HFFc6 (cell line): Measurements from ENCODE around the gene ATXN3. TPM values are rescaled to one million over a fixed set of nuclear protein-coding genes. Genes with fewer than 3 reads are reported as not detected.

Experiments used
- DNase-seq: peaks from one replicate; pipeline ENCODE4 v3.0.0-alpha.2; 2018
- H3K27ac Mint-ChIP-seq: 2 replicates; pipeline ENCODE4 v1.8.0; 2020; ENCODE audit warnings: mild to moderate bottlenecking, mixed read lengths
- H3K27me3 Mint-ChIP-seq: 2 replicates; pipeline ENCODE4 v1.8.0; 2021; ENCODE audit warnings: mild to moderate bottlenecking, moderate library complexity, mixed read lengths; ENCODE audit not compliant: insufficient read depth
- H3K36me3 Mint-ChIP-seq: 2 replicates; pipeline ENCODE4 v1.8.0; 2021; ENCODE audit warnings: low read depth, mixed read lengths
- H3K4me1 Mint-ChIP-seq: 2 replicates; pipeline ENCODE4 v1.8.0; 2020; ENCODE audit warnings: low read depth, mixed read lengths
- H3K4me3 Mint-ChIP-seq: 2 replicates; pipeline ENCODE4 v1.8.0; 2020; ENCODE audit warnings: mild to moderate bottlenecking, moderate library complexity, mixed read lengths
- H3K9me3 Mint-ChIP-seq: 2 replicates; pipeline ENCODE4 v1.8.0; 2020; ENCODE audit warnings: mild to moderate bottlenecking, mixed read lengths
- CTCF ChIP-seq: fragments of 200-600 bp; sonication (generic); IDR thresholded peaks from 2 replicates; pipeline ENCODE4 v1.5.0; 2021; ENCODE audit warnings: antibody characterized with exemption, mild to moderate bottlenecking
- total RNA-seq, 6 experiments: library from RNA; stranded (reverse); fragmentation: NEBNext Ultra II Directional; extraction: Animal tissue kit (Norgen Biotek cat#: 25700); gene quantifications; 2 replicates in 1 of 6; 3 replicates in 5 of 6; pipeline ENCODE4 v1.2.3, GENCODE V29; 2021

Gene ATXN3
- total RNA-seq, 6 experiments from 2014 or later: 18.5 to 22.4 (median 21.6) TPM

GRCh38 chr14:92143309-92143708, 36.9 kb upstream of the ATXN3 start:
- Mint-ChIP-seq H3K36me3 (peaks cover 37% of the 10 kb centered on the region), H3K27me3 (peaks cover 1% of the 10 kb centered on the region), H3K4me1 (peaks cover 25% of the 10 kb centered on the region), H3K27ac (peak overlapping the region; percentile 26; the same call in 1 of the 2 replicates), H3K4me3 (no peak overlapping the region), H3K9me3 (no peaks in the 10 kb centered on the region)
- no peak for TF ChIP-seq CTCF
- no peak for DNase-seq

- Mint-ChIP-seq H3K4me1 (no peaks in the 10 kb centered on the region), H3K9me3 (no peaks in the 10 kb centered on the region), H3K4me3 (no peak overlapping the region), H3K36me3 (peaks cover 22% of the 10 kb centered on the region), H3K27ac (no peak overlapping the region), H3K27me3 (no peaks in the 10 kb centered on the region)
- DNase-seq: peak; percentile 39
- TF ChIP-seq CTCF: peak; percentile 83
Observed at GRCh38 chr14:92135269-92135668, 28.9 kb upstream of the ATXN3 start.

DNA sequence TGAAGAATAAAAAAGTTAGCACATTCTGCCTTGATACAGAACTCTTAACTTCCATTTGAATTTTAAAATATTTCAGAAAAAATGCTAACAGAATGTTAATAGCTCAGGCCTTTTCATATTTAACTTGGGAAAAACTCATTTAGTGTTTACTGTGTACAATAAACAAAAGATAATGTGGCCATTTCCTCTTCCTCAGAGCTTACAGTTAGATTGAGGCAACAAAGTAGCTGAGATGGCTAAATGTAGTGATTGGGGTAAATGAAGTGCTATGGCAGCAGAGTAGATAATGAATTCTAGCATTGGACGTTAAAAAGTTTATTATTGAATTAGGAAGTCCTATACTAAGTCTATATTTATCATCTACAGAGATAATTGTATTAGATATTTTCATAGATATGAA, 28.1 kb upstream of the ATXN3 start:
- no peak for DNase-seq
- no peak overlapping the region for H3K4me3 Mint-ChIP-seq
- H3K4me1 Mint-ChIP-seq: no peaks in the 10 kb centered on the region
- H3K36me3 Mint-ChIP-seq: peaks cover 22% of the 10 kb centered on the region
- H3K27me3 Mint-ChIP-seq: no peaks in the 10 kb centered on the region
- no peaks in the 10 kb centered on the region for H3K9me3 Mint-ChIP-seq
- H3K27ac Mint-ChIP-seq: no peak overlapping the region
- TF ChIP-seq CTCF: no peak

GRCh38 chr14:92122761-92123160, 16.4 kb upstream of the ATXN3 start:
- H3K27ac Mint-ChIP-seq: peak overlapping the region; percentile 99
- peaks cover 37% of the 10 kb centered on the region for H3K4me1 Mint-ChIP-seq
- H3K36me3 Mint-ChIP-seq: peaks cover 14% of the 10 kb centered on the region
- peaks cover 3% of the 10 kb centered on the region for H3K27me3 Mint-ChIP-seq
- no peak for DNase-seq
- no peak for TF ChIP-seq CTCF
- H3K9me3 Mint-ChIP-seq: no peaks in the 10 kb centered on the region
- peak overlapping the region; percentile 98 for H3K4me3 Mint-ChIP-seq

DNA sequence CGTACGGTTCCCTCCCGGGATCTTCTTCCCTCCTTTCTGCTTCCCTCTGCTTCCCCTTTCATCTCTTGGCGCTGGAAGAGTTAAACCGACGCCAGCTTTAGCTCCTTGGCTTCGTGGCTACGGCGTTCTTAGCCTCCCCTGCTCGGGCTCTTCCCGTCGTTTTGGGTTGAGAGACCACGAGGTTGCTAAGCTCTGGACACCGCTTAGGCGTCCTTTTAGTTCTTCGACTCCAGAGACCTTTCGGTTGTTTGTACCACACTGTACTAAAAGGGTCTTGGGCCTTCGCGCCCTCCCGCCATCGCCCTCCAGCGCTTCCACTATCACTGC, 15.9 kb upstream of the ATXN3 start:
- DNase-seq: no peak

More for the DNA sequence above, 15.9 kb upstream of the ATXN3 start:
- Mint-ChIP-seq H3K4me1 (peaks cover 37% of the 10 kb centered on the region), H3K9me3 (no peaks in the 10 kb centered on the region), H3K36me3 (peaks cover 9% of the 10 kb centered on the region), H3K4me3 (peak overlapping the region; percentile 98), H3K27me3 (peaks cover 3% of the 10 kb centered on the region), H3K27ac (peak overlapping the region; percentile 99)
- TF ChIP-seq CTCF: no peak
